Tibial artery (tissue), 4 donors: ENCODE measurements around the gene FGFR4.
A peak's percentile ranks its signal among the peaks of the same experiment; 100 is the strongest.

Experiments used
- DNase-seq, 2 donors: peaks; one replicate each; pipeline ENCODE4 v3.0.0-alpha.2; 2019
- H3K27ac ChIP-seq, 2 donors: fragments of 200-600 bp; sonication (generic) in 1 of 2; 1 replicate in 1 of 2; 2 replicates in 1 of 2; pipeline ENCODE4 v1.5.1; 2018 to 2019; ENCODE audit warnings: mild to moderate bottlenecking in 1 of 2
- H3K27me3 ChIP-seq, 2 donors: fragments of 200-600 bp; sonication (generic) in 1 of 2; one replicate each; pipeline versions ENCODE4 v1.5.1 to v1.6.0; 2016 to 2019
- H3K36me3 ChIP-seq, 3 donors: fragments of 200-600 bp; sonication (generic) in 2 of 3; one replicate each; pipeline ENCODE4 v1.5.1; 2016 to 2019; ENCODE audit warnings: mild to moderate bottlenecking in 2 of 3
- H3K4me1 ChIP-seq, 4 donors: fragments of 200-600 bp; sonication (generic) in 2 of 4; 1 replicate in 3 of 4; 2 replicates in 1 of 4; pipeline ENCODE4 v1.5.1; 2016 to 2019
- H3K4me3 ChIP-seq, 2 donors: fragments of 200-600 bp; sonication (generic) in 1 of 2; 1 replicate in 1 of 2; 2 replicates in 1 of 2; pipeline ENCODE4 v1.5.1; 2018 to 2019; ENCODE audit warnings: mild to moderate bottlenecking in 2 of 2
- H3K9me3 ChIP-seq, 3 donors: fragments of 200-600 bp; sonication (generic) in 1 of 3; one replicate each; pipeline ENCODE4 v1.5.1; 2016 to 2019
- CTCF ChIP-seq, 2 experiments: fragments of 200-600 bp in 1 of 2; fragments of 450-650 bp in 1 of 2; IDR thresholded peaks; one replicate each; pipeline ENCODE4 v1.5.1; 2017 to 2019; ENCODE audit warnings: antibody characterized with exemption in 2 of 2, mild to moderate bottlenecking in 1 of 2, moderate library complexity in 1 of 2
- intact Hi-C: fragments of 100-400 bp; cut with DNase I; formaldehyde crosslinking; loops from one replicate; pipeline ENCODE4 v1.15.0; 2023; ENCODE audit warnings: low total_unique reads

FGFR4 gene

DNA sequence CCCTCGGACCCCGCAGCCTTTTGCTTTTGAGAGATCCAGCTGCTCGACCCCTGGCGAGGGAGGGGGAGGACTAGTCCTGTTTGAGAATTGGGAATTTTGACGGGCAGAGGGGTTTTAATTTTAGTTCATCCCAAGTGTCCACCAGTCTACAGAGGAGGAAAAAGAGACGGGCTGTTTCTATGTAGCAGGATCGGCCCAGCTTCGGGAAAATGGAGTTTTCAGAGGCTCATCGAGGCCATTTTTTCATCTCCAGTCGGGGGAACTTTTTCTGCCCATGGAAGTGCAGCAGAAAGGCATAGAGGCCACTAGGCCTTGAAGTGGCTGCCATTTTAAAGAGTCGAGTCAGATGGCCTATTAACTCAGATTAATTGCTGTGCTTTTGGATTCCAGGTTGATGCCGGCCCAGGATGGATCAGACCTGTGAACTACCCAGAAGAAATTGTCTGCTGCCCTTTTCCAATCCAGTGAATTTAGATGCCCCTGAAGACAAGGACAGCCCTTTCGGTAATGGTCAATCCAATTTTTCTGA, 48.0 kb downstream of the FGFR4 start:
- Histone ChIP-seq H3K4me3 (peak overlapping the region; percentile 64 to 87), H3K9me3 (no peaks in the 10 kb centered on the region), H3K27me3 (no peaks in the 10 kb centered on the region), H3K27ac (peak overlapping the region; percentile 85 to 93), H3K36me3 (peaks cover 9 to 25% (median 17%) of the 10 kb centered on the region in 3 donors), H3K4me1 (peaks cover 0 to 61% (median 42%) of the 10 kb centered on the region in 4 donors)
- no peak for DNase-seq
- TF ChIP-seq CTCF (IDR thresholded peaks at IDR 0.05): no peak
- intact Hi-C loops: no loop called here

DNA sequence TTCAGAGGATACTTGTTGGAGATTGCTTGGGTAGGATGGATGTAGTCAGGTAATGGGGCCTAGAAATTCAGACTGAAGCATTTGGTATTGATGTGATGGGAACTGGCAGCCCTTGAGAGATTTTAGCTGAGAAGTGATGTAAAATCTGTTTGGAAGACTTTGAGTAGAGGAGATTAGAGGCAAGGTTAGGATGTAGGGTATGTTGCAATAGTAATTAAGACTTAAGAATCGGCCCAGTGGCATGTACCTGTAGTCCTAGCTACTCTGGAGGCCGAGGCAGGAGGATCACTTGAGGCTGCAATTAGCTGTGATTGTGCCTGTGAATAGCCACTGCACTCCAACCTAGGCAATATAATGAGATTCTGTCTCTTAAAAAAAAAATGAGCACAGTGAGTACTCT, 53.6 kb downstream of the FGFR4 start:
- intact Hi-C loops: no loop called here
- Histone ChIP-seq H3K27me3 (no peaks in the 10 kb centered on the region), H3K27ac (no peak overlapping the region), H3K36me3 (peaks cover 9 to 42% (median 25%) of the 10 kb centered on the region in 3 donors), H3K4me3 (no peak overlapping the region), H3K4me1 (peaks cover 0 to 59% (median 38%) of the 10 kb centered on the region in 4 donors), H3K9me3 (no peaks in the 10 kb centered on the region)
- TF ChIP-seq CTCF (IDR thresholded peaks at IDR 0.05): no peak
- DNase-seq: no peak

- Histone ChIP-seq H3K9me3 (no peaks in the 10 kb centered on the region), H3K4me3 (no peak overlapping the region), H3K27ac (no peak overlapping the region), H3K27me3 (no peaks in the 10 kb centered on the region), H3K36me3 (peaks cover under 1 to 41% (median 19%) of the 10 kb centered on the region in 3 donors), H3K4me1 (peaks cover 0 to 47% (median 27%) of the 10 kb centered on the region in 4 donors)
- intact Hi-C loops: no loop called here
- DNase-seq: no peak
- TF ChIP-seq CTCF (IDR thresholded peaks at IDR 0.05): no peak
Observed at GRCh38 chr5:177141496-177141895, 54.8 kb downstream of the FGFR4 start.

DNA sequence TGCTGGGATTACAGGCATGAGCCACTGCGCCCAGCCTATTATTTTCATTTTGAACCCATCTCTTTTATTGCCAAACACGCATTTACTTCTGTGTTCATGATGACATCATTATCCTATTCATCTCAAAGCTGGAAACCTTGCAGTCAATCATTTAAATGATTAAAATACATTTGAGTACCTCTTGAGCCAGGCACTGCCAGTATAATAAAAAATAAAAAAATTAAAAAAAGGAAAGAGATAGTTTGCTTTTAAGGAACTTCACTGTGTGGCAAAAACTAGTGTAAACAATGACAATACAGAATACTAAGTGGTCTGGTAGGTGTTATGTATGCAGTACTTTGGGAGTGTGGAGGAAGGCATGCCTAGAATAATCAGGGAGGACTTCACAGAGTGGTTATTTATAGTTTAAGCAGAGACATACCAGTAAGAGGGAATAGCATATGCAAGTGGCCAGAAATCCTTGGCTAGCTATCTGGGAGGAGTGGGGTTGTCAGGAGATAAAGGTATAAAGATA, 55.4 kb downstream of the FGFR4 start:
- intact Hi-C loops: no loop called here
- no peaks in the 10 kb centered on the region for H3K27me3 ChIP-seq
- H3K9me3 ChIP-seq: no peaks in the 10 kb centered on the region
- no peak overlapping the region for H3K4me3 ChIP-seq
- H3K4me1 ChIP-seq: peaks cover 0 to 41% (median 20%) of the 10 kb centered on the region in 4 donors
- DNase-seq: no peak
- peaks cover 0 to 47% (median 24%) of the 10 kb centered on the region in 3 donors for H3K36me3 ChIP-seq
- TF ChIP-seq CTCF (IDR thresholded peaks at IDR 0.05): no peak
- H3K27ac ChIP-seq: no peak overlapping the region

GRCh38 chr5:177142778-177143177, 56.1 kb downstream of the FGFR4 start:
- intact Hi-C loops: no loop called here
- no peak for DNase-seq
- Histone ChIP-seq H3K9me3 (no peaks in the 10 kb centered on the region), H3K27me3 (no peaks in the 10 kb centered on the region), H3K4me3 (no peak overlapping the region), H3K36me3 (peaks cover 0 to 51% (median 26%) of the 10 kb centered on the region in 3 donors), H3K4me1 (peaks cover 0 to 35% (median 16%) of the 10 kb centered on the region in 4 donors), H3K27ac (no peak overlapping the region)
- no peak for TF ChIP-seq CTCF (IDR thresholded peaks at IDR 0.05)
